Brain microvascular endothelial cell (primary cell): Measurements from ENCODE around the gene ATG5.

ENCODE experiments used
- DNase-seq: peaks from one replicate; pipeline ENCODE4 v3.0.0-alpha.2; 2020
- H3K27ac ChIP-seq: fragments of 250-450 bp; sonication (Bioruptor Pico); 2 replicates; pipeline ENCODE4 v1.5.1; 2020; ENCODE audit warnings: mild to moderate bottlenecking, moderate library complexity
- H3K27me3 ChIP-seq: fragments of 250-450 bp; sonication (Bioruptor Pico); replicated peaks from 2 replicates; pipeline ENCODE4 v1.5.1; 2020; ENCODE audit warnings: mild to moderate bottlenecking
- H3K36me3 ChIP-seq: fragments of 250-450 bp; sonication (Bioruptor Pico); replicated peaks from 2 replicates; pipeline ENCODE4 v1.5.1; 2020; ENCODE audit warnings: mild to moderate bottlenecking
- H3K4me3 ChIP-seq: 2 replicates; pipeline ENCODE4 v1.5.1; 2011; ENCODE audit warnings: low read depth, mild to moderate bottlenecking, control low read depth, low read length, moderate library complexity
- in situ Hi-C: cut with HindIII; loops from 2 replicates; pipeline ENCODE4 v1.10.0; 2017; ENCODE audit warnings: low sequenced_read_pairs, low pct_ligation_motif_present
- TF ChIP-seq, protein P1 (sequence below): IDR thresholded peaks from 2 replicates; pipeline ENCODE4 v1.5.1; 2011; ENCODE audit warnings: low read depth, mild to moderate bottlenecking, moderate library complexity, low read length, control low read depth, inconsistent platforms; ENCODE audit errors: missing control alignments

Gene ATG5

DNA sequence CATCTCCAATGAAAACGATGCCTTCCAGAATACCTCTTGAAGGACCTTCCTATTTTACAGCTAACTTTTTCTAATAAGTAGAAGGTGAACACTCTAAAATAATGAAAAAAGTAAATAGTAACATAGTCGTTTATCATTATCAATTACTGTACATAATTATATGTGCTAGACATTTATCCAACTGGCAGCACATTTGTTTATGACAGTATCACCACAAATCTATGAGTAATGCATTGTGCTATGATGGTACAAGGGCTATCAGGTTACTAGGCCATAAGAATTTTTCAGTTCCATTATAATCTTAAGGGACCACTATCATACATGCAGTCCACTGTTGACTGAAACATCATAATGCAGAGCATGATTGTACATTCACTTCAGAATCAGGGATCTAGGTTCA lies 68.4 kb downstream of the ATG5 start:
- Histone ChIP-seq H3K27me3 (no peaks in the 10 kb centered on the region), H3K36me3 (no peaks in the 10 kb centered on the region), H3K27ac (peak overlapping the region; percentile 35), H3K4me3 (no peak overlapping the region)
- TF ChIP-seq, protein P1, sequence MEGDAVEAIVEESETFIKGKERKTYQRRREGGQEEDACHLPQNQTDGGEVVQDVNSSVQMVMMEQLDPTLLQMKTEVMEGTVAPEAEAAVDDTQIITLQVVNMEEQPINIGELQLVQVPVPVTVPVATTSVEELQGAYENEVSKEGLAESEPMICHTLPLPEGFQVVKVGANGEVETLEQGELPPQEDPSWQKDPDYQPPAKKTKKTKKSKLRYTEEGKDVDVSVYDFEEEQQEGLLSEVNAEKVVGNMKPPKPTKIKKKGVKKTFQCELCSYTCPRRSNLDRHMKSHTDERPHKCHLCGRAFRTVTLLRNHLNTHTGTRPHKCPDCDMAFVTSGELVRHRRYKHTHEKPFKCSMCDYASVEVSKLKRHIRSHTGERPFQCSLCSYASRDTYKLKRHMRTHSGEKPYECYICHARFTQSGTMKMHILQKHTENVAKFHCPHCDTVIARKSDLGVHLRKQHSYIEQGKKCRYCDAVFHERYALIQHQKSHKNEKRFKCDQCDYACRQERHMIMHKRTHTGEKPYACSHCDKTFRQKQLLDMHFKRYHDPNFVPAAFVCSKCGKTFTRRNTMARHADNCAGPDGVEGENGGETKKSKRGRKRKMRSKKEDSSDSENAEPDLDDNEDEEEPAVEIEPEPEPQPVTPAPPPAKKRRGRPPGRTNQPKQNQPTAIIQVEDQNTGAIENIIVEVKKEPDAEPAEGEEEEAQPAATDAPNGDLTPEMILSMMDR: no peak
- DNase-seq: peak; percentile 52
- in situ Hi-C loops: no loop called here

DNA sequence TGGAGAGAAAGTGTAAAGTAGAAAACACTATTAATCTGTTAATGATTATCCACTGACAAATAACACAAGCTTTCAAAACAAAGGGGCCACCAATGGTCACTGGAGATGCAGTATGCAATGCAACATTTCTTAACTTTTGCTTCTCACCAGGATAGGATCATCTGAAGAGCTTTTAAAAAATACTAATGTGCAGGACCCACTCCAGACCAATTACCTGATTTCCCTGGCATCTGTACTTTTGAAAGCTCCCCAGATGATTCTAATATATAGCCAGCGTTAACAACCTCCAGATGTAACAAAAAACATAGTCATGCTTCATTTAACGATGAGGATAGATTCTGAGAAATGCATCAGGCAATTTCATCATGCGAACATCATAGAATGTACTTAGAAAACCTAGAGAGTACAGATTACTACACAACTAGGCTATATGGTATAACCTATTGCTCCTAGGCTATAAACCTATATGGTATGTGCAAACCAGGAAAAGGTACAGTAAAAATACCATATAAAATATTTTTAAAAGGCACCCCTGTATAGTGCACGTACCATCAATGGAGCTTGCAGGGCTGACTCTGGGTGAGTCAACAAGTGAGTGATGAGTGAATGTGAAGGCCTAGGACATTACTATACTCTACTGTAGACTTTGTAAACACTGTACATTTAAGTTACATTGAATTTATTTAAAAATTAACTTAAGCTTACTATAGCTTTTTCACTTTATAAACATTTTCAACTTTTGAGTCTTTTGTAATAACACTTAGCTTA lies 69.2 kb downstream of the ATG5 start:
- TF ChIP-seq, protein P1: no peak
- in situ Hi-C loops: no loop called here
- no peaks in the 10 kb centered on the region for H3K27me3 ChIP-seq
- no peaks in the 10 kb centered on the region for H3K36me3 ChIP-seq
- H3K4me3 ChIP-seq: no peak overlapping the region
- no peak for DNase-seq
- no peak overlapping the region for H3K27ac ChIP-seq

DNA sequence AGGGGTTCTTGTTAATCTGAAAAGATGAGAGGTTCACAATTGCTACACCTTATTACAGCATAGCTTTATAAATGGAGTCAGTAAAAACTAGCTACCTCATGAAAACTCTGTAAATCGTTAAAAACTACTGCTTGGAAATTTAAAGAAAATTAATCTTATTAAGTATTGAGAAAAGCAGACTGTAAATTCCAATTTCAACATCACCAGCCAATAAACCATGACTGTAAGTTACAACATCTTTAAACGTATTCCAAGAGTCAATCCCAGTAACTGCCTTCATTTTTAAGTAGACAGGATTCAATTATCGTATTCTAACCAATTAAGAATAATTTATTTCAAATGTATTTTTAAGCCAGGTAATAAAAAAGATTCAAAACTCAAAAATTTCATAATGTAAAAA lies 70.3 kb downstream of the ATG5 start:
- in situ Hi-C loops: no loop called here
- Histone ChIP-seq H3K27ac (no peak overlapping the region), H3K27me3 (no peaks in the 10 kb centered on the region), H3K36me3 (no peaks in the 10 kb centered on the region), H3K4me3 (no peak overlapping the region)
- TF ChIP-seq, protein P1: no peak
- DNase-seq: no peak

DNA sequence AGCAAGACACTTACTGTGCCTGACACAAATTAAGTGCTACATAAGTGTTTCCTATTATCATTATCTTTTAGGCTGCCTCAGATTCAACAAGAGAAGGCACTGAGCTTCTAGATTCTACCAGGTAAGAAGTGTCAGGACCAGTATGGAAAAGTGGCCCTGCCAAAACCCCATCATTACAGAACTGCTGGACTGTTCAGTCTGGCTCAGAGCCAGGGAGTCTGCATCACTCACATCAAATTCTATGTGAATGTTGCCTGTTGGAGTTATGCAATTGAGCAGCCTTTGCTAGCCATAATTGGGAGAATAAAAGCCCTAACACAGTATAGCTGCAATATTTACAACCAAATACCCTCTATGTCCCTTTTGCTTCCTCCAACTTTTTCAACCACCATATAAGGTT lies 70.9 kb downstream of the ATG5 start:
- TF ChIP-seq, protein P1: no peak
- in situ Hi-C loops: no loop called here
- H3K36me3 ChIP-seq: no peaks in the 10 kb centered on the region
- H3K27ac ChIP-seq: no peak overlapping the region
- DNase-seq: peak; percentile 70
- no peaks in the 10 kb centered on the region for H3K27me3 ChIP-seq
- H3K4me3 ChIP-seq: no peak overlapping the region

DNA sequence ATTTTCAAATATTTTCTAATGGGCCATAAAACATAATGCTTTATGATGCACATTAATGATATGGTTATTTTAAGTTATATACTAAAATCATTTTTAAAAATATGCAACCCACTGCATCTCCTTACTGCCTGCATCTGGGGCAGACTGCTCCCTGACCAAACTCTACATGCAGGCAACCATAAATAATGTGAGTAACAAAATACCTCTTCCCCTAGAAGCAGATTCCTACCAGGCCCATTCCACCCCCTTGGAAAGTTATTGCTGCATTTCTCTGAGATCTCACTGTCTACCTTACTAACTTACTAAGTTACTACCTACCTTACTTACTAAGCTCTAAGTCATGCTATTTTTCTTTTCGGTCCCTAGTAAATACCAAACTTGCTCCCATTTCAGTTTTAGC lies 71.8 kb downstream of the ATG5 start:
- Histone ChIP-seq H3K36me3 (no peaks in the 10 kb centered on the region), H3K27ac (peak overlapping the region; percentile 63)
- in situ Hi-C loops: no loop called here

More for the DNA sequence above, 71.8 kb downstream of the ATG5 start:
- no peak for DNase-seq
- TF ChIP-seq, protein P1: no peak
- Histone ChIP-seq H3K4me3 (no peak overlapping the region), H3K27me3 (no peaks in the 10 kb centered on the region)
